GM12878 (cell line): Measurements from ENCODE around the gene RAB3A. TPM values are rescaled to one million over a fixed set of nuclear protein-coding genes. Genes with fewer than 3 reads are reported as not detected.
A peak's percentile ranks its signal among the peaks of the same experiment; 100 is the strongest.

Source experiments
- ATF2 ChIP-seq: IDR thresholded peaks from 2 replicates; pipeline ENCODE4 v1.6.1; 2012; ENCODE audit warnings: low read length, inconsistent platforms
- CTCF ChIP-seq, 3 experiments: IDR thresholded peaks in 2 of 3; conservative IDR thresholded peaks in 1 of 3; 2 replicates each; pipeline ENCODE4 v1.5.1; 2011; ENCODE audit warnings: low read depth in 3 of 3, low read length in 3 of 3, mild to moderate bottlenecking in 3 of 3, control low read depth in 2 of 3, moderate library complexity in 2 of 3, inconsistent platforms in 1 of 3, mixed read lengths in 1 of 3; ENCODE audit not compliant: control insufficient read depth in 2 of 3, insufficient read depth in 1 of 3; ENCODE audit errors: extremely low read depth in 1 of 3
- ESRRA ChIP-seq: IDR thresholded peaks from 2 replicates; pipeline ENCODE4 v1.6.1; 2012; ENCODE audit warnings: mild to moderate bottlenecking, low read length, improper control_type of control experiment
- KDM1A ChIP-seq: fragments of 200-600 bp; sonication (generic); IDR thresholded peaks from 2 replicates; pipeline ENCODE4 v1.6.1; 2016; ENCODE audit warnings: borderline replicate concordance
- NR2C1 ChIP-seq: fragments of 450-650 bp; IDR thresholded peaks from 2 replicates; pipeline ENCODE4 v1.6.1; 2017; ENCODE audit warnings: antibody characterized with exemption, mild to moderate bottlenecking, moderate library complexity
- PKNOX1 ChIP-seq: fragments of 450-650 bp; IDR thresholded peaks from 2 replicates; pipeline ENCODE4 v1.6.1; 2016; ENCODE audit warnings: mild to moderate bottlenecking
- RAD51 ChIP-seq: fragments of 450-650 bp; IDR thresholded peaks from 2 replicates; pipeline ENCODE4 v1.6.1; 2016; ENCODE audit warnings: moderate library complexity, mild to moderate bottlenecking, inconsistent platforms
- SIN3A ChIP-seq: IDR thresholded peaks from 2 replicates; pipeline ENCODE4 v1.6.1; 2012; ENCODE audit warnings: low read depth, low read length, improper control_type of control experiment
- SMC3 ChIP-seq: IDR thresholded peaks from 2 replicates; pipeline ENCODE4 v1.6.1; 2011; ENCODE audit warnings: low read length, improper control_type of control experiment, borderline replicate concordance
- polyA plus RNA-seq, 11 experiments: library from polyadenylated mRNA; depleted of rRNA in 4 of 11; unstranded in 6 of 11; stranded (reverse) in 5 of 11; fragments of >200 nt; fragmentation: Nextera tagmentation in 4 of 11; fragmentation: Illumina TruSeq in 1 of 11; extraction: Ambion mirVana in 4 of 11; extraction: Trizol in 1 of 11; gene quantifications; 1 replicate in 1 of 11; 2 replicates in 10 of 11; pipeline versions ENCODE4 v1.2.1 to v1.2.3, GENCODE V29; 2011 to 2016; ENCODE audit warnings: inconsistent platforms in 2 of 11, missing spikeins in 2 of 11, low read depth in 1 of 11
- total RNA-seq, 4 experiments: library from RNA; depleted of rRNA in 3 of 4; stranded (reverse); fragments of >200 nt in 3 of 4; fragmentation: Illumina TruSeq in 1 of 4; extraction: Trizol in 1 of 4; gene quantifications; 2 replicates each; pipeline versions ENCODE4 v1.2.1 to v1.2.3, GENCODE V29; 2013 to 2021

RAB3A gene
- total and polyA plus RNA-seq, 10 of the 15 experiments (the other 5 are each of a cell fraction or from before 2014, with no cell fraction given): 0.07 to 3.5 (median 1.2) TPM; not detected in 1

GRCh38 chr19:18202778-18203407 is 949 bp downstream of the RAB3A start (continued):
- no peak for TF ChIP-seq NR2C1
- TF ChIP-seq ESRRA: 0 out of 2 replicates have a peak, but pooled peaks have one; percentile 68
- TF ChIP-seq KDM1A: no peak
- TF ChIP-seq ATF2: no peak
- peak; percentile 71 for TF ChIP-seq RAD51
- 0 out of 2 replicates have a peak, but pooled peaks have one; percentile 26 for TF ChIP-seq SIN3A
- peak; percentile 24 to 48 (median 41); a peak in 4 of 6 replicates for TF ChIP-seq CTCF (IDR thresholded peaks at IDR 0.05 in 2 of 3, conservative IDR thresholded peaks at IDR 0.05 in 1 of 3; ENCODE audit: control insufficient read depth in 2 of 3, extremely low read depth in 1 of 3, insufficient read depth in 1 of 3, low read depth in 3 of 3, low read length in 3 of 3)
- TF ChIP-seq SMC3: peak; percentile 36; the same call in 1 of the 2 replicates
- TF ChIP-seq PKNOX1: peak; percentile 83
